ENCODE measurements around the gene ARHGAP12. TPM values are rescaled to one million over a fixed set of nuclear protein-coding genes. Genes with fewer than 3 reads are reported as not detected.

ARHGAP12 gene
- total RNA-seq, 2 donors from 2014 or later: 4.5 to 5.3 TPM

DNA sequence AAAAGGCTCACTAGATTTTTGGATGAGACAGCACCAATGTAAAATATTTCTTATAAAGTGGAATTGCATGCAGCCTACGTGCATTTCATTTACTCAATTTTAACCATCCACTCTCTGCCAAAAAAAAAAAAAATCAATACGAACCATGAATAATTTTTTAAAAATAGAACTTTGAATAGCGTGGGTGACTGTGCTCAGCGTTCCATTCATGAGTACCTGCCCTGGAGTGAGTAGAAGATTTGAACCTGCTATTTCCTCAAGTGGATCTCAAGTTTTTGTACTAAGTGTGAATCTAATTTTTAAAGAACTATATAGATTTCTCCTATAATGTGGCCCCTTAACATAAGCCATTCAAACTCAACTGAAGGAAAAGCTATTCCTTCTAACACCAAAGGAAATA is 105.3 kb downstream of the ARHGAP12 start:
- H3K9me3 Mint-ChIP-seq: no peaks in the 10 kb centered on the region

DNA sequence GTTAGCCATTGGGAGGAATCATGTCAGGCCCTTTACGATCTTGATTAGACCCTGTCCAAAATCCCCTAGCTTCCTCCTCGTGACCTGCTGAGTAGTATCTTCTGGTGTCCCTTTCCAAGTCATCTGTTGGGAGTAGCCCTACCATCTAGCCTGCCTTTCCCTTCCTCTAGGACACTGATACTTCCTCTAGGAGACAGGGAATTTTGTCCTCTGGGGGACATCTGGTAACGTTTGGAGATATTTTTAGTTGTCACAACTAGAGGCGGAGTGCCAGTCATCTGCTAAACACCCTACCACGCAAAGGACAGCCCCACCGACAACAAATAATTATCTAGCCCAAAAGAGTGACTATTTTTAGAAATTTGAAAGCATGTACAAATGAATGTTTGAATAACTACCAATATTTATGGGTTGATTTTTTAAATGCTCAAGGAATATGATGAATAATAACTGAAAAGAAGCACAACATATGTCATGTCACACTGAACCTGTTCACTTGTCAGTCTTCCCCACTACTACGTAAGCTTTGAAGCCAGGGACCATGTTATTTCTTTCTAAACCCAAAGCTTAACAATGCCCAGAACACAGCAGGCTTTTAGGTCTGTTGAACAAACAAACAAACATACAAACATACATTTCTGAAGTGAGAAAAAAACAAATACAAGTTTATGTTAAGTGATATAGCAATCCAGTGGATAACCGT is 105.9 kb downstream of the ARHGAP12 start:
- Mint-ChIP-seq H3K9me3 (no peaks in the 10 kb centered on the region), H3K4me3 (no peak overlapping the region), H3K36me3 (no peaks in the 10 kb centered on the region), H3K27me3 (no peaks in the 10 kb centered on the region), H3K27ac (no peak overlapping the region), H3K4me1 (ENCODE audit: low read depth in 2 of 2) (no peaks in the 10 kb centered on the region)
- ATAC-seq (no peak), DNase-seq (ENCODE audit: low spot score) (no peak)

More for the DNA sequence above, 105.3 kb downstream of the ARHGAP12 start:
- H3K27ac Mint-ChIP-seq: no peak overlapping the region
- no peaks in the 10 kb centered on the region for H3K27me3 Mint-ChIP-seq
- H3K4me1 Mint-ChIP-seq (ENCODE audit: low read depth in 2 of 2): no peaks in the 10 kb centered on the region
- H3K36me3 Mint-ChIP-seq: no peaks in the 10 kb centered on the region
- ATAC-seq (no peak), DNase-seq (ENCODE audit: low spot score) (no peak)
- no peak overlapping the region for H3K4me3 Mint-ChIP-seq

DNA sequence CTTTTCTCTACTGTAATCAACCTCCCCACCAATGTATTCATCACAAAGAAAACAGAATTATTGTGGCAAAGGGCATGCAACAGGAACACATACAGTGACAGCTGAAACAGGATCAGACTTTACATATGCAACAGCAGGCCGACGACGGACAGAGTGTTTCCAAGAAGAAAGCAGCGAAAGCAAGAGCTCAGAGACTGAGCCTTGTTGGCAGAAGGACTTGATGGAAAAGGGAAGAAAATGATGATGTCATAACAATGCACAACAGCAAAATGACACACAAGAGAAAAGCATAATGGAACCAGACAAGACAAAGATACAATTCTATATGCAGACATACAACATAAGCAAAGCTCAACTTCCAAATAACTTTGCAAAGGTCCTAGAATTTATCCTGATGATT is 106.5 kb downstream of the ARHGAP12 start:
- Mint-ChIP-seq H3K27ac (no peak overlapping the region), H3K4me3 (no peak overlapping the region), H3K4me1 (ENCODE audit: low read depth in 2 of 2) (no peaks in the 10 kb centered on the region), H3K9me3 (no peaks in the 10 kb centered on the region), H3K27me3 (no peaks in the 10 kb centered on the region), H3K36me3 (no peaks in the 10 kb centered on the region)
- ATAC-seq: no peak
- no peak for DNase-seq (ENCODE audit: low spot score)

GRCh38 chr10:31820778-31821369 is 107.8 kb downstream of the ARHGAP12 start:
- DNase-seq (ENCODE audit: low spot score) (no peak), ATAC-seq (no peak)
- no peak overlapping the region for H3K4me3 Mint-ChIP-seq
- no peaks in the 10 kb centered on the region for H3K4me1 Mint-ChIP-seq (ENCODE audit: low read depth in 2 of 2)
- no peaks in the 10 kb centered on the region for H3K27me3 Mint-ChIP-seq
- no peaks in the 10 kb centered on the region for H3K9me3 Mint-ChIP-seq
- no peak overlapping the region for H3K27ac Mint-ChIP-seq
- no peaks in the 10 kb centered on the region for H3K36me3 Mint-ChIP-seq

- no peak overlapping the region for H3K27ac Mint-ChIP-seq
- H3K36me3 Mint-ChIP-seq: no peaks in the 10 kb centered on the region
- H3K27me3 Mint-ChIP-seq: no peaks in the 10 kb centered on the region
- no peaks in the 10 kb centered on the region for H3K9me3 Mint-ChIP-seq
- no peak overlapping the region for H3K4me3 Mint-ChIP-seq
- DNase-seq (ENCODE audit: low spot score): no peak
- ATAC-seq: no peak
- no peaks in the 10 kb centered on the region for H3K4me1 Mint-ChIP-seq (ENCODE audit: low read depth in 2 of 2)
These were observed 108.5 kb downstream of the ARHGAP12 start for GRCh38 chr10:31820096-31820495.

GRCh38 chr10:31819391-31819820 is 109.2 kb downstream of the ARHGAP12 start:
- no peak overlapping the region for H3K4me3 Mint-ChIP-seq
- no peak overlapping the region for H3K27ac Mint-ChIP-seq
- H3K9me3 Mint-ChIP-seq: no peaks in the 10 kb centered on the region
- no peaks in the 10 kb centered on the region for H3K27me3 Mint-ChIP-seq
- ATAC-seq (no peak), DNase-seq (ENCODE audit: low spot score) (no peak)
- no peaks in the 10 kb centered on the region for H3K4me1 Mint-ChIP-seq (ENCODE audit: low read depth in 2 of 2)
- no peaks in the 10 kb centered on the region for H3K36me3 Mint-ChIP-seq

DNA sequence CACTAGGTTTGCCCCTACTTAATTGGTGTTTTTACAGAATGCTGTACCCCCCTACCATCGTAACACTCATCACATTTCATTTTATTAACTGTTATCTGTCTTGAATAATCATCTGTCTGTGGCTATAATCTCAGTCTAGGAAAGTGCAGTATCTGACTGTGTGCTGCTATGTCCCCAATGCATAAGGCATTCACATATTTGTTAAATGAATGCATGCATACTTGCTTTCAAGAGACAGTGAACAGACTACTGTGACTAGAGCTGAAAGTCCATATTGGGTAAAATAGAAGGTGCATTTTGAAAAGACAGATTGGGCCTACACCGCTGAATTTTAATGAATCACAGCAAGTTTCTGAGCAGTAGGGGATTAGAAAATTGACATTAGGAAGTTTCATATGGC is 112.3 kb downstream of the ARHGAP12 start:
- H3K4me3 Mint-ChIP-seq: no peak overlapping the region
- no peaks in the 10 kb centered on the region for H3K9me3 Mint-ChIP-seq
- H3K27me3 Mint-ChIP-seq: no peaks in the 10 kb centered on the region
- H3K27ac Mint-ChIP-seq: no peak overlapping the region
- no peaks in the 10 kb centered on the region for H3K36me3 Mint-ChIP-seq
- ATAC-seq (no peak), DNase-seq (ENCODE audit: low spot score) (no peak)
- H3K4me1 Mint-ChIP-seq (ENCODE audit: low read depth in 2 of 2): no peaks in the 10 kb centered on the region

- peak overlapping the region; percentile 67 for H3K4me3 Mint-ChIP-seq
- DNase-seq (ENCODE audit: low spot score) (no peak), ATAC-seq (peak; percentile 69 to 70)
- H3K4me1 Mint-ChIP-seq (ENCODE audit: low read depth in 2 of 2): peaks cover 6% of the 10 kb centered on the region in 2 donors
- no peaks in the 10 kb centered on the region for H3K36me3 Mint-ChIP-seq
- peak overlapping the region; percentile 66 to 84 for H3K27ac Mint-ChIP-seq
- H3K27me3 Mint-ChIP-seq: no peaks in the 10 kb centered on the region
- no peaks in the 10 kb centered on the region for H3K9me3 Mint-ChIP-seq
These were observed 120.1 kb downstream of the ARHGAP12 start for GRCh38 chr10:31808258-31809218.

GRCh38 chr10:31804352-31804810 is 124.2 kb downstream of the ARHGAP12 start:
- Mint-ChIP-seq H3K4me3 (no peak overlapping the region), H3K27ac (no peak overlapping the region), H3K36me3 (no peaks in the 10 kb centered on the region), H3K27me3 (no peaks in the 10 kb centered on the region), H3K4me1 (ENCODE audit: low read depth in 2 of 2) (peaks cover 6% of the 10 kb centered on the region in 2 donors), H3K9me3 (no peaks in the 10 kb centered on the region)
- DNase-seq (ENCODE audit: low spot score) (no peak), ATAC-seq (no peak)

DNA sequence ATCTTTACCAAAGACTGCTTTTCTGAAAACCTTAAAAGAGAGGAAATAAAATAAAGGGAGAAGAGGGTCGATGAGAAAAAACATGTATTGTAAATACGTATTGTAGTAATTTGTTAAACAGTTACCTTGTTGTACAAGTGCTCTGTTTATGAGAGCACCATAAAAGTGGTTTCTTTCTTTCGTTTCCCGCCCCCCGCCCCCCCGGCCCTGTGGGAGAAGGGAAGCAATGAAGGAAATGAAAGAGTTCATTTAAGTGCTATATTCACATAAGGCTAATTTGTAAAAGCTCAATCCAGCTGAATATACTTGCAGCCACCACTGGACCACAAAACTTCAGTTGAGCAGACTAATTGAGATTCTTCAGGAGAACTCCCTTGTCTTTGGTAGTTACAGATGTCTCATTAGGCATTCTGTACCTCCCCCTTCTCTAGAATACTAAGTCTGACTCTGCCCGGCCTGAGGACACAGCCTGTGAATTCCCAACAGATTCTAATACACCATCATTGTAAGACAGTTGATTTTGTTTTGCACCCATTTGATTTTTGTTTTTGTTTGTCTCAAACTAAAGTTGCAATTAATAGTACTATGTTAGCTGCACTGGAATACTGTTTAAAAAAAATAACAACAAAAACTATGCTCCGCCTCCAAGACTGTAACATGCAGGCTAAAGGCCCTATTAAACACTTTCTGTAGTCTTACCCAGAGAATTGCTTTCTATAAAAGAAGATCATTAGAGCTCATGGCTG is 124.9 kb downstream of the ARHGAP12 start:
- Mint-ChIP-seq H3K36me3 (no peaks in the 10 kb centered on the region), H3K27me3 (no peaks in the 10 kb centered on the region), H3K4me1 (ENCODE audit: low read depth in 2 of 2) (peaks cover 6% of the 10 kb centered on the region in 2 donors), H3K27ac (no peak overlapping the region), H3K9me3 (no peaks in the 10 kb centered on the region), H3K4me3 (no peak overlapping the region)
- no peak for DNase-seq (ENCODE audit: low spot score)
- ATAC-seq: no peak

DNA sequence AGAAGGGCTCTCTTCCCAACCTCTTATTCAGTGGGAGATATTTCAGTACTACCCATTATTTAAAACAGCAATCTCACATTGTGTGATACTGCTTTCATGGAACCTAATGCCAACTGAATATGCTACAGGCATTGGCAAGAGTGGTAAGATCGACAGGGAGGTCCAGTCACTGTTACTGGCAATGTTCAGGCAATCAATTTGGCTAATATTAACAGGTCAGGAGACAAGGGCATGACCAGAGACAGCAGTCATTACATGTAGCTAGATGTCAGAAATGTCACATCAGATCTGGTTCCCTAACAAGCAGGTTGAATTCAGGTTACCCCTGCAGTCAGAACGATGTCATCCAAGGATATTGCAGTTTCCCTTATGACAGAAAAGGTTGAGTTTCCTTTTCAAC is 129.4 kb downstream of the ARHGAP12 start:
- Mint-ChIP-seq H3K4me1 (ENCODE audit: low read depth in 2 of 2) (no peaks in the 10 kb centered on the region), H3K27ac (no peak overlapping the region), H3K4me3 (no peak overlapping the region), H3K27me3 (no peaks in the 10 kb centered on the region), H3K36me3 (no peaks in the 10 kb centered on the region), H3K9me3 (no peaks in the 10 kb centered on the region)
- DNase-seq (ENCODE audit: low spot score) (no peak), ATAC-seq (no peak)

DNA sequence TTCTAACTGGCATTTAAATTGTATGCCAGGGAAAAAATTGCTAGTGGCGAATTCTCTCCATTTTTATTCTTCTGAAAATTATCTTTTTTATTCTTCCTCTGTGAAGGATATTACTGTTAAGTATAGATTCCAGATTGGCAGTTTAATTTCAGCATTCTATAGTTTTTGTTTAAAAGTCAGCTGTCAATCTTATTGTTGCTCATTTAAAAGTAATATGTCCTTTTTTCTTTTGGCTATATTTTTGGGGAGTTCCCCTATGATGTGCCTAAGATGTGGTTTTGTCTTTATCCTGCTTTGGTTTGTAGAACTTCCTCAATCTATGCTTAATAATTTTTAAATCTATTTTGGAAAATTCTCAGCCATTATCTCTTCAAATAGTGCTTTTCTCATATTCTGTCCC is 135.9 kb downstream of the ARHGAP12 start:
- Mint-ChIP-seq H3K4me3 (no peak overlapping the region), H3K36me3 (peaks cover 7% of the 10 kb centered on the region), H3K27ac (no peak overlapping the region), H3K4me1 (ENCODE audit: low read depth in 2 of 2) (peaks cover 3 to 4% of the 10 kb centered on the region in 2 donors), H3K9me3 (no peaks in the 10 kb centered on the region), H3K27me3 (peaks cover 5 to 18% of the 10 kb centered on the region in 2 donors)
- DNase-seq (ENCODE audit: low spot score) (no peak), ATAC-seq (no peak)

DNA sequence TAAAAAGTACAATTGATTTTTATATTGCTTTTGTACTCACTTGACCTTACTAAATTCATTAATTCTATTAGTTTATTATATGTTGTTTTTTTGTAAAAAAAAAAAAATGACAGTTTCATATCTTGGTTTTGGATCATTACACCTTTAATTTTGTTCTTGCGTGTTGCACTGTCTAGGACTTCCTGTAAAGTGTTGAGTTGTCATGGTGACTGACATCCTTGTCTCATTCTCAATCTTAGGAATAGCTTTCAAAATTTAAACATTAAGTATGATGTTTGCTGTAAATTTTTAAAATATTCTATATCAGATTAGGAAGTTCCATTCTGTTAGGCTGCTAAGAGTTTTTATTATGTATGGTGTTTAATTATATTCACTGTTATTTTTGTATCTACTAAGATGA is 139.1 kb downstream of the ARHGAP12 start:
- Mint-ChIP-seq H3K27ac (no peak overlapping the region), H3K4me1 (ENCODE audit: low read depth in 2 of 2) (peaks cover 3 to 4% of the 10 kb centered on the region in 2 donors), H3K4me3 (no peak overlapping the region), H3K36me3 (peaks cover 7% of the 10 kb centered on the region), H3K27me3 (peaks cover 5 to 18% of the 10 kb centered on the region in 2 donors), H3K9me3 (no peaks in the 10 kb centered on the region)
- ATAC-seq: no peak
- DNase-seq (ENCODE audit: low spot score): no peak

Data from natural killer cell treated with Interleukin-12 subunit alpha and Interleukin-12 subunit beta and Interleukin-15 and Interleukin-18, amount 100 ng/mL, for 72 hours (primary cell).